B cell (primary cell): ENCODE results near the gene CEP41. TPM values are rescaled to one million over a fixed set of nuclear protein-coding genes. Genes with fewer than 3 reads are reported as not detected.
"Not testable (repeated sequence)": the region's sequence is repeated elsewhere in the genome, so short reads cannot be mapped to it uniquely, and the experiment has no call there.

Experiments
- ATAC-seq: fragments of 200-7000 bp; cut with Tn5 transposase; one replicate; pipeline ENCODE4 v1.10.0; 2021; ENCODE audit warnings: low read depth, mild to moderate bottlenecking, moderate number of reproducible peaks, moderate library complexity
- CTCF ChIA-PET: fragments of 350-600 bp; sonication (Branson Sonifier 250); formaldehyde crosslinking; loops from one replicate; lab custom pipeline; 2021; ENCODE audit warnings: antibody characterized with exemption, inconsistent platforms; lab: Charles Lee
- POLR2A ChIA-PET: fragments of 350-600 bp; sonication (Branson Sonifier 250); formaldehyde crosslinking; loops from one replicate; lab custom pipeline; 2021; ENCODE audit warnings: antibody characterized with exemption; lab: Charles Lee
- DNase-seq: peaks from one replicate; pipeline ENCODE4 v3.0.0; 2013
- H2AFZ ChIP-seq: 2 replicates; pipeline ENCODE4 v1.6.1; 2012; ENCODE audit warnings: mild to moderate bottlenecking, low read depth, low read length; ENCODE audit not compliant: insufficient read depth, poor library complexity, severe bottlenecking
- H3K27ac ChIP-seq, 2 donors: 1 replicate in 1 of 2; 2 replicates in 1 of 2; pipeline ENCODE4 v1.5.1; 2012 to 2013; ENCODE audit warnings: low read length in 2 of 2, mild to moderate bottlenecking in 2 of 2, moderate library complexity in 1 of 2
- H3K27me3 ChIP-seq, 4 experiments: fragments of 200-600 bp in 1 of 4; sonication (generic) in 1 of 4; replicated peaks in 1 of 4; 1 replicate in 2 of 4; 2 replicates in 2 of 4; pipeline versions ENCODE4 v1.6.1 to v1.7.0; 2013 to 2016; ENCODE audit warnings: low read length in 3 of 4, mild to moderate bottlenecking in 2 of 4, mixed read lengths in 1 of 4, moderate library complexity in 1 of 4; ENCODE audit not compliant: insufficient read depth in 4 of 4, control insufficient read depth in 3 of 4; ENCODE audit errors: control extremely low read depth in 1 of 4
- H3K36me3 ChIP-seq, 2 experiments: replicated peaks in 1 of 2; 1 replicate in 1 of 2; 2 replicates in 1 of 2; pipeline versions ENCODE4 v1.6.1 to v1.7.1; 2013; ENCODE audit warnings: low read length in 1 of 2; ENCODE audit not compliant: insufficient read depth in 2 of 2, control insufficient read depth in 1 of 2; ENCODE audit errors: control extremely low read depth in 1 of 2, extremely low read depth in 1 of 2
- H3K4me1 ChIP-seq, 2 donors: fragments of 200-600 bp in 1 of 2; sonication (generic) in 1 of 2; 1 replicate in 1 of 2; 2 replicates in 1 of 2; pipeline versions ENCODE4 v1.5.1 to v1.6.1; 2013 to 2017; ENCODE audit warnings: low read length in 2 of 2; ENCODE audit not compliant: control insufficient read depth in 2 of 2, insufficient read depth in 2 of 2
- H3K4me2 ChIP-seq: replicated peaks from 2 replicates; pipeline ENCODE3; 2012; ENCODE audit warnings: mild to moderate bottlenecking, low read depth, low read length; ENCODE audit not compliant: poor library complexity, severe bottlenecking
- H3K4me3 ChIP-seq, 5 experiments: fragments of 200-600 bp in 1 of 5; sonication (generic) in 1 of 5; 1 replicate in 3 of 5; 2 replicates in 2 of 5; pipeline versions ENCODE4 v1.5.1 to v1.7.0; 2011 to 2016; ENCODE audit warnings: low read length in 4 of 5, mild to moderate bottlenecking in 4 of 5, low read depth in 2 of 5, control low read depth in 1 of 5, moderate library complexity in 1 of 5; ENCODE audit not compliant: insufficient read depth in 1 of 5; ENCODE audit errors: control extremely low read depth in 1 of 5, extremely low read depth in 1 of 5
- H3K79me2 ChIP-seq: fragments of 200-600 bp; sonication (generic); one replicate; pipeline ENCODE4 v1.6.0; 2016; ENCODE audit warnings: low read length; ENCODE audit not compliant: control insufficient read depth, insufficient read depth
- H3K9ac ChIP-seq: fragments of 200-600 bp; sonication (generic); 2 replicates; pipeline ENCODE4 v1.6.1; 2017; ENCODE audit warnings: mild to moderate bottlenecking, low read length, moderate library complexity
- H3K9me3 ChIP-seq, 3 donors: one replicate each; pipeline versions ENCODE4 v1.6.1 to v1.7.1; 2013; ENCODE audit warnings: low read length in 2 of 3; ENCODE audit not compliant: control insufficient read depth in 2 of 3, insufficient read depth in 1 of 3; ENCODE audit errors: control extremely low read depth in 1 of 3
- H4K20me1 ChIP-seq: 2 replicates; pipeline ENCODE4 v1.6.0; 2012; ENCODE audit warnings: mild to moderate bottlenecking, low read length; ENCODE audit not compliant: insufficient read depth, control insufficient read depth, poor library complexity, severe bottlenecking
- H3K27ac Mint-ChIP-seq: one replicate; pipeline ENCODE4 v1.8.0; 2021; ENCODE audit warnings: mixed read lengths
- H3K27me3 Mint-ChIP-seq: one replicate; pipeline ENCODE4 v1.8.0; 2021; ENCODE audit warnings: mixed read lengths
- H3K4me1 Mint-ChIP-seq: one replicate; pipeline ENCODE4 v1.8.0; 2021; ENCODE audit warnings: mixed read lengths
- H3K4me3 Mint-ChIP-seq: one replicate; pipeline ENCODE4 v1.8.0; 2021; ENCODE audit warnings: mixed read lengths
- H3K9me3 Mint-ChIP-seq: one replicate; pipeline ENCODE4 v1.8.0; 2022; ENCODE audit warnings: mixed read lengths; ENCODE audit not compliant: insufficient read depth
- EZH2 ChIP-seq: IDR thresholded peaks from 2 replicates; pipeline ENCODE4 v1.6.1; 2012; ENCODE audit warnings: borderline replicate concordance, low read depth, mild to moderate bottlenecking, moderate library complexity, low read length; ENCODE audit not compliant: insufficient read depth, poor library complexity, severe bottlenecking
- WGBS: methylation state at CpG from one replicate; pipeline ENCODE4 v1.1.5; 2013; ENCODE audit warnings: missing lambda C conversion rate; ENCODE audit not compliant: insufficient coverage; 5-methylcytosine and 5-hydroxymethylcytosine counted together
- intact Hi-C: fragments of 100-400 bp; cut with micrococcal nuclease; formaldehyde crosslinking; loops from one replicate; pipeline ENCODE4 v1.10.0; 2022
- polyA plus RNA-seq: library from polyadenylated mRNA; depleted of rRNA; stranded (reverse); fragments of >200 nt; gene quantifications from 2 replicates; pipeline ENCODE4 v1.2.3, GENCODE V29; 2012
- total RNA-seq, 2 donors: library from RNA; stranded (reverse); fragments of 120-200 nt in 1 of 2; gene quantifications; 1 replicate in 1 of 2; 2 replicates in 1 of 2; pipeline versions ENCODE4 v1.2.3 to v1.2.4, GENCODE V29; 2013 to 2022
- TF ChIP-seq, protein P1 (sequence below): fragments of 200-600 bp; IDR thresholded peaks from one replicate; pipeline ENCODE4 v1.8.0; 2022; ENCODE audit warnings: antibody characterized with exemption, mild to moderate bottlenecking

Gene CEP41
- total and polyA plus RNA-seq, 2 donors (not counting 1 experiment from before 2014, with no cell fraction given) = 3.4 to 5.9 TPM

DNA sequence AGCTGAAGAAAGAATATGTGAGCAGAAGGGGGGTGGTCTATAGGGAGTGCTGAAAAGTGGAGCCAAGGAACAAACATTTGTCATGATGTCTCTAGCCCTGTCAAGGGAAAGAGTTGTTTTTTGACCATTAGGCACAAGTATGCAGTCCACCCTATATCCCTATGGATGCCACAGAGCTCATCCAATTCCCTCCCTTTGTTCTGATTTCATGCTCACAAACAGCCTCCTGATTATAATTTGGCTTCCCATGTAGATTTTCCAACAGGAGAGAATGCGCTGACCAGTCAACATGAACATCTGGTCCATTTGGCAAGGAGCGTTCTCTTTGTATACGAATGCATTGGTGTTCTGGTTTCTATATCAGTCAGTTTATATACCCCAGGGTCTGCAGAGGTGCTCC, 12.1 kb upstream of the CEP41 start:
- Histone ChIP-seq H3K9ac (no peak overlapping the region), H2AFZ (no peak overlapping the region), H3K4me2 (no peak overlapping the region), H3K4me3 (no peak overlapping the region), H3K27me3 (no peaks in the 10 kb centered on the region), H3K27ac (no peak overlapping the region), H3K79me2 (no peaks in the 10 kb centered on the region), H3K4me1 (no peaks in the 10 kb centered on the region), H3K36me3 (no peaks in the 10 kb centered on the region), H3K9me3 (peaks cover 0 to 3% (median 3%) of the 10 kb centered on the region in 3 donors), H4K20me1 (no peaks in the 10 kb centered on the region)
- H3K4me3 Mint-ChIP-seq = no peak overlapping the region
- peaks cover 6% of the 10 kb centered on the region for H3K27me3 Mint-ChIP-seq
- no peak for TF ChIP-seq EZH2
- TF ChIP-seq, protein P1, sequence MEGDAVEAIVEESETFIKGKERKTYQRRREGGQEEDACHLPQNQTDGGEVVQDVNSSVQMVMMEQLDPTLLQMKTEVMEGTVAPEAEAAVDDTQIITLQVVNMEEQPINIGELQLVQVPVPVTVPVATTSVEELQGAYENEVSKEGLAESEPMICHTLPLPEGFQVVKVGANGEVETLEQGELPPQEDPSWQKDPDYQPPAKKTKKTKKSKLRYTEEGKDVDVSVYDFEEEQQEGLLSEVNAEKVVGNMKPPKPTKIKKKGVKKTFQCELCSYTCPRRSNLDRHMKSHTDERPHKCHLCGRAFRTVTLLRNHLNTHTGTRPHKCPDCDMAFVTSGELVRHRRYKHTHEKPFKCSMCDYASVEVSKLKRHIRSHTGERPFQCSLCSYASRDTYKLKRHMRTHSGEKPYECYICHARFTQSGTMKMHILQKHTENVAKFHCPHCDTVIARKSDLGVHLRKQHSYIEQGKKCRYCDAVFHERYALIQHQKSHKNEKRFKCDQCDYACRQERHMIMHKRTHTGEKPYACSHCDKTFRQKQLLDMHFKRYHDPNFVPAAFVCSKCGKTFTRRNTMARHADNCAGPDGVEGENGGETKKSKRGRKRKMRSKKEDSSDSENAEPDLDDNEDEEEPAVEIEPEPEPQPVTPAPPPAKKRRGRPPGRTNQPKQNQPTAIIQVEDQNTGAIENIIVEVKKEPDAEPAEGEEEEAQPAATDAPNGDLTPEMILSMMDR = no peak
- H3K27ac Mint-ChIP-seq = no peak overlapping the region
- H3K9me3 Mint-ChIP-seq = peaks cover 6% of the 10 kb centered on the region
- DNase-seq (no peak), ATAC-seq (no peak)
- peaks cover under 1% of the 10 kb centered on the region for H3K4me1 Mint-ChIP-seq
- WGBS = 100% methylated on average over 3 of the region's 3 CpGs
- intact Hi-C loops = no loop called here
- POLR2A ChIA-PET = no interaction called here
- CTCF ChIA-PET = no interaction called here

DNA sequence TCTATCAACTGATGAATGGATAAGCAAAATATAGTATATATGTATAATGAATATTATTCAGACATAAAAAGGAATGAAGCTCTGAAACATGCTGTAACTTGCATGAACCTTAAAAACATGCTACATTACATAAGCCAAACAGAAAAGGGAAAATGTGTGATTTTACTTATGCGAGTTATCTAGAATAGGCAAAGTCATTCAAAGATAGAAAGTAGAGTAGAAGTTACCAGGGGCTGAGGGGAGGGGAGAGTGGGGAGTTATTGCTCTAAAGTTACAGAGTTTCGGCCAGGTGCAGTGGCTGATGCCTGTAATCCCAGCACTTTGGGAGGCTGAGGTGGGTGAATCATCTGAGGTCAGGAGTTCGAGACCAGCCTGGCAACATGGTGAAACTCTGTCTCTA, 10.5 kb upstream of the CEP41 start:
- H3K9ac ChIP-seq, H3K36me3 ChIP-seq, H3K4me1 Mint-ChIP-seq, intact Hi-C loops, H3K27ac ChIP-seq, CTCF ChIA-PET, H3K27me3 ChIP-seq, DNase-seq, H3K79me2 ChIP-seq, ATAC-seq, H3K4me2 ChIP-seq, H3K27ac Mint-ChIP-seq, H3K4me3 Mint-ChIP-seq, H3K4me3 ChIP-seq, H2AFZ ChIP-seq, H3K9me3 ChIP-seq, POLR2A ChIA-PET, H4K20me1 ChIP-seq, H3K4me1 ChIP-seq, H3K9me3 Mint-ChIP-seq: not testable (repeated sequence)
- H3K27me3 Mint-ChIP-seq = peaks cover 17% of the 10 kb centered on the region
- WGBS = 88% methylated on average over 3 of the region's 3 CpGs
